SU-DHL-6 (cell line): ENCODE data around the gene ZNF738.

Experiments
- H2AFZ ChIP-seq: fragments of 200-600 bp; sonication (generic); 2 replicates; pipeline ENCODE4 v1.6.1; 2014; ENCODE audit warnings: low read depth, mild to moderate bottlenecking, moderate library complexity, mixed read lengths, antibody characterized with exemption, low read length; ENCODE audit not compliant: severe bottlenecking
- H3F3A ChIP-seq: fragments of 200-600 bp; shearing (Covaris generic); 2 replicates; pipeline ENCODE4 v1.6.0; 2016; ENCODE audit warnings: antibody characterized with exemption, mild to moderate bottlenecking; ENCODE audit not compliant: insufficient read depth
- H3K27ac ChIP-seq: fragments of 200-600 bp; sonication (generic); 2 replicates; pipeline ENCODE4 v1.5.1; 2016; ENCODE audit warnings: low read depth, mild to moderate bottlenecking, low read length, moderate library complexity, mixed read lengths
- H3K27me3 ChIP-seq: fragments of 200-600 bp; sonication (generic), shearing (Covaris generic); 2 replicates; pipeline ENCODE4 v1.6.0; 2014; ENCODE audit warnings: mild to moderate bottlenecking, low read length
- H3K36me3 ChIP-seq: fragments of 200-600 bp; sonication (generic); 2 replicates; pipeline ENCODE4 v1.6.1; 2014; ENCODE audit warnings: mild to moderate bottlenecking, low read length, mixed read lengths
- H3K4me2 ChIP-seq: fragments of 300-600, 200-600 bp; shearing (Covaris generic), sonication (generic); 2 replicates; pipeline ENCODE4 v1.6.0; 2014; ENCODE audit warnings: low read length, low read depth, mild to moderate bottlenecking; ENCODE audit not compliant: poor library complexity, severe bottlenecking
- H3K4me3 ChIP-seq: fragments of 200-600 bp; sonication (generic); 2 replicates; pipeline ENCODE4 v1.5.1; 2014; ENCODE audit warnings: antibody characterized with exemption, low read length, mild to moderate bottlenecking, mixed read lengths; ENCODE audit not compliant: insufficient read depth, poor library complexity, severe bottlenecking
- H3K79me2 ChIP-seq: fragments of 200-600 bp; sonication (generic); 2 replicates; pipeline ENCODE4 v1.6.1; 2014; ENCODE audit warnings: mild to moderate bottlenecking, low read length, moderate library complexity; ENCODE audit not compliant: insufficient read depth
- H3K9ac ChIP-seq: fragments of 200-600 bp; sonication (generic); 2 replicates; pipeline ENCODE4 v1.7.0; 2014; ENCODE audit warnings: mild to moderate bottlenecking, low read length
- H3K9me2 ChIP-seq: fragments of 200-600 bp; sonication (generic); replicated peaks from 2 replicates; pipeline ENCODE4 v1.6.1; 2014; ENCODE audit warnings: low read length; ENCODE audit not compliant: insufficient read depth
- H3K9me3 ChIP-seq: fragments of 200-600 bp; sonication (generic); 2 replicates; pipeline ENCODE4 v1.6.1; 2014; ENCODE audit warnings: low read length, mixed read lengths; ENCODE audit not compliant: insufficient read depth
- H4K20me1 ChIP-seq: fragments of 200-600 bp; sonication (generic); 2 replicates; pipeline ENCODE4 v1.6.1; 2014; ENCODE audit warnings: low read depth, mild to moderate bottlenecking, antibody characterized with exemption, low read length, moderate library complexity, mixed read lengths
- EZH2phosphoT487 ChIP-seq: fragments of 200-600 bp; sonication (generic), shearing (Covaris generic); conservative IDR thresholded peaks from 2 replicates; pipeline ENCODE4 v1.6.1; 2018; ENCODE audit warnings: mild to moderate bottlenecking, antibody characterized with exemption, low read length, moderate library complexity, mixed read lengths
- TF ChIP-seq, protein P1 (sequence below): fragments of 200-600 bp; sonication (generic); IDR thresholded peaks from one replicate; pipeline ENCODE4 v1.5.1; 2017; ENCODE audit warnings: antibody characterized with exemption, mild to moderate bottlenecking, low read length, moderate library complexity; ENCODE audit not compliant: insufficient read depth, poor library complexity, severe bottlenecking

ZNF738 gene

DNA sequence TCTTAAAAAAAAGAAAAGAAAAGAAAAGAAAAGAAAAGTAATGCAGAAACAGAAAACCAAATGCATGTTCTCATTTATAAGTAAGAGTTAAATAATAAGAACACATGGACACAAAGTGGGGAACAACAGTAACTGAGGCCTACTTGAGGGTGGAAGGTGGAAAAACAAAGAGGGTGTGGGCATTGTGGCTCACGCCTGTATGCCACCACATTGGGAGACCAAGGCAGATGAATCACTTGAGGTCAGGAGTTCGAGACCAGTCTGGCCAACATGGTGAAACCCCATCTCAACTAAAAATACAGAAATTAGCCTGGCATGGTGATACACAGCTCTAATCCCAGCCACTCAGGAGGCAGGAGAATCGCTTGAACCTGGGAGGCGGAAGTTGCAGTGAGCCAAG lies 37.7 kb upstream of the ZNF738 start:
- H3K79me2 ChIP-seq = peaks cover 95% of the 10 kb centered on the region
- H3K27ac ChIP-seq = no peak overlapping the region
- H3K9me2 ChIP-seq = no peaks in the 10 kb centered on the region
- TF ChIP-seq, protein P1, sequence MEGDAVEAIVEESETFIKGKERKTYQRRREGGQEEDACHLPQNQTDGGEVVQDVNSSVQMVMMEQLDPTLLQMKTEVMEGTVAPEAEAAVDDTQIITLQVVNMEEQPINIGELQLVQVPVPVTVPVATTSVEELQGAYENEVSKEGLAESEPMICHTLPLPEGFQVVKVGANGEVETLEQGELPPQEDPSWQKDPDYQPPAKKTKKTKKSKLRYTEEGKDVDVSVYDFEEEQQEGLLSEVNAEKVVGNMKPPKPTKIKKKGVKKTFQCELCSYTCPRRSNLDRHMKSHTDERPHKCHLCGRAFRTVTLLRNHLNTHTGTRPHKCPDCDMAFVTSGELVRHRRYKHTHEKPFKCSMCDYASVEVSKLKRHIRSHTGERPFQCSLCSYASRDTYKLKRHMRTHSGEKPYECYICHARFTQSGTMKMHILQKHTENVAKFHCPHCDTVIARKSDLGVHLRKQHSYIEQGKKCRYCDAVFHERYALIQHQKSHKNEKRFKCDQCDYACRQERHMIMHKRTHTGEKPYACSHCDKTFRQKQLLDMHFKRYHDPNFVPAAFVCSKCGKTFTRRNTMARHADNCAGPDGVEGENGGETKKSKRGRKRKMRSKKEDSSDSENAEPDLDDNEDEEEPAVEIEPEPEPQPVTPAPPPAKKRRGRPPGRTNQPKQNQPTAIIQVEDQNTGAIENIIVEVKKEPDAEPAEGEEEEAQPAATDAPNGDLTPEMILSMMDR = no peak
- no peak for TF ChIP-seq EZH2phosphoT487
- H3K4me3 ChIP-seq = no peak overlapping the region
- H3K27me3 ChIP-seq = no peaks in the 10 kb centered on the region
- no peak overlapping the region for H3K4me2 ChIP-seq
- H3K9ac ChIP-seq = no peak overlapping the region
- peaks cover 4% of the 10 kb centered on the region for H3K36me3 ChIP-seq
- peaks cover 3% of the 10 kb centered on the region; the same call in 1 of the 2 replicates for H3K9me3 ChIP-seq
- no peak overlapping the region for H2AFZ ChIP-seq
- H4K20me1 ChIP-seq = no peaks in the 10 kb centered on the region
- no peaks in the 10 kb centered on the region for H3F3A ChIP-seq

DNA sequence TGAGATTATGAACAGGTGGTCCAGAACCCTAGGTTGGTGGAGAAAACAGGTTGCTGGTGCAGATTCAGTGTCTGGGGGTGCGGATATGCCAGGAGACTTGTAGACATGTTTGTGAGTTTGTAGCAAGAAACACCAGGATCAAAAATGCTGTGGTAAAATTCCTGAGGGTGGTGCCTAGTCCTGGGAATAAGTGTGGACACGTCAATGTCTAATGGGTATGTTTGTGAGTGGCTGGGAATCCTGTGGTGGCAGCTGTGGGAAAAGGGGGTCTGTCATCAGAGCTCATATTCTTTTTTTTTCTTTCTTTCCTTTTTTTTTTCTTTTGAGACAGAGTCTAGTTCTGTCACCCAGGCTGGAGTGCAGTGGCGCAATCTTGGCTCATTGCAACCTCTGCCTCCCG lies 36.8 kb upstream of the ZNF738 start:
- TF ChIP-seq, protein P1 = no peak
- TF ChIP-seq EZH2phosphoT487 = no peak
- no peaks in the 10 kb centered on the region for H3K9me2 ChIP-seq
- H3K79me2 ChIP-seq = peaks cover 95% of the 10 kb centered on the region
- H3K9ac ChIP-seq = no peak overlapping the region
- H2AFZ ChIP-seq = no peak overlapping the region
- no peak overlapping the region for H3K4me3 ChIP-seq
- H3F3A ChIP-seq = no peaks in the 10 kb centered on the region
- no peaks in the 10 kb centered on the region for H4K20me1 ChIP-seq
- H3K9me3 ChIP-seq = peaks cover 6% of the 10 kb centered on the region; the same call in 1 of the 2 replicates
- no peaks in the 10 kb centered on the region for H3K27me3 ChIP-seq
- H3K36me3 ChIP-seq = peaks cover 10% of the 10 kb centered on the region
- H3K4me2 ChIP-seq = no peak overlapping the region
- no peak overlapping the region for H3K27ac ChIP-seq

DNA sequence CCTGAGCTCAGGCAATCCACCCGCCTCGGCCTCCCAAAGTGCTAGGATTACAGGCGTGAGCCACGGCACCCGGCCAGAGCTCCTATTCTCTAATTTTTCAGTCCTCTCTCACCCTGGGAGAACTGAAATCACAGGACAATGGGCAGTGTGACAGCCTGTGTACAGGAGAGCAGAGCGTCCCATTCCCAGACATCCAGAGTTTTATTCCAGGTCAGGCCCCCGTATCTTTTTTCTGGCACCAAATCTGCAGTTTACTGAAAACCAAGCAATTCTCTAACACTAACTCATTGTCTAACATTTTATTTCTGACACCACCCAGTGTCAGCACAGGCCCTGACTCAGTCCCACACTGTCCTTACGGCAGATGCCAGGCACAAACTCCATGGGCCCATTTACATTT lies 36.3 kb upstream of the ZNF738 start:
- peaks cover 95% of the 10 kb centered on the region for H3K79me2 ChIP-seq
- TF ChIP-seq, protein P1 = no peak
- no peak for TF ChIP-seq EZH2phosphoT487
- no peaks in the 10 kb centered on the region for H3K9me2 ChIP-seq
- H3F3A ChIP-seq = no peaks in the 10 kb centered on the region
- H2AFZ ChIP-seq = no peak overlapping the region
- H3K27me3 ChIP-seq = no peaks in the 10 kb centered on the region
- no peak overlapping the region for H3K4me3 ChIP-seq
- H3K36me3 ChIP-seq = peaks cover 13% of the 10 kb centered on the region
- H4K20me1 ChIP-seq = no peaks in the 10 kb centered on the region
- no peak overlapping the region for H3K27ac ChIP-seq
- H3K9me3 ChIP-seq = peaks cover 6% of the 10 kb centered on the region; the same call in 1 of the 2 replicates
- H3K4me2 ChIP-seq = no peak overlapping the region
- H3K9ac ChIP-seq = no peak overlapping the region

DNA sequence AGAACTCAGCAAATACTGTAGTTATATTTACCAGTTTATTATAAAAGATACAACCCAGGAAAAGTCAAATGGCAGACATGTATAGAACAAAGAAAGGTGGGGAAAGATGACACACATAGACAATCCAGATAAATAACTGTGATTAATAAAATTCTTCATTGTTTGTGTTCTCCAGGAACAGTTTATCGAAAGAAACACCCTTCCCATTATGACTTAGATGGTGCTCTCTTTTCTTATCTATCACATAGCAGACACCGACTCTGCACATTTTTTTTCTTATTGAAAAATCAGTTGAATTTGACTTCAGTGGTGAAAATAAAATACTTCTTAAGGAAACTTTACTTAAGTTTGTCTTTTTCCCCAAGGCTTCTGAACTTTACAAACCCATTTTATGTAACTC lies 35.8 kb upstream of the ZNF738 start:
- Histone ChIP-seq H3K27me3 (no peaks in the 10 kb centered on the region), H3K4me2 (no peak overlapping the region), H3K79me2 (peaks cover 95% of the 10 kb centered on the region), H3F3A (no peaks in the 10 kb centered on the region), H2AFZ (no peak overlapping the region), H3K9me3 (peaks cover 6% of the 10 kb centered on the region; the same call in 1 of the 2 replicates), H4K20me1 (no peaks in the 10 kb centered on the region), H3K36me3 (peaks cover 13% of the 10 kb centered on the region), H3K9me2 (no peaks in the 10 kb centered on the region), H3K4me3 (no peak overlapping the region), H3K9ac (no peak overlapping the region), H3K27ac (no peak overlapping the region)
- TF ChIP-seq EZH2phosphoT487 = no peak
- TF ChIP-seq, protein P1 = no peak
